CD1c-positive myeloid dendritic cell (primary cell): Measurements from ENCODE around the gene THSD4.

Source experiments
- DNase-seq: peaks from one replicate; pipeline ENCODE4 v3.0.0-alpha.2; 2016; ENCODE audit errors: extremely low spot score

Gene THSD4

GRCh38 chr15:71223516-71223915 lies 108.2 kb downstream of the THSD4 start:
- no peak for DNase-seq

DNA sequence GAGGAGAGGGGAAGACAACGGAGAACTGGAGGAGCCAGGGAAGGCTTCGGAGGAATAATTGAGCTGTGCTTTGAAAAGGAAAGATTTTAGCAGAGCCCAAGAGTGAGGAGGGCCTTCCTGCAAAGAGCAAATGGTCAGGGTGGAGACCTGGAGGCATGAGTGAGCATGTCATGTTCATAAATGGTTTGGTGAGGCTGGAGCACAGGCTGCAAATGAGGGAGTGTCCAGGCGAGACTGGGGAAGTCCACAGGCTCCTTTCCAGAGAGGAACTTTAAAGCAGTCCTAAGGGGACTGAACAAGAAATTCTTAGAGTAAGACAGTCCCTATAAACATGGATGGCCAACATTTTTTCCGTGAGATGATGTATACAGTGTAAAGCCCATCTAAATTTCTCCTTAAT lies 108.8 kb downstream of the THSD4 start:
- no peak for DNase-seq

DNA sequence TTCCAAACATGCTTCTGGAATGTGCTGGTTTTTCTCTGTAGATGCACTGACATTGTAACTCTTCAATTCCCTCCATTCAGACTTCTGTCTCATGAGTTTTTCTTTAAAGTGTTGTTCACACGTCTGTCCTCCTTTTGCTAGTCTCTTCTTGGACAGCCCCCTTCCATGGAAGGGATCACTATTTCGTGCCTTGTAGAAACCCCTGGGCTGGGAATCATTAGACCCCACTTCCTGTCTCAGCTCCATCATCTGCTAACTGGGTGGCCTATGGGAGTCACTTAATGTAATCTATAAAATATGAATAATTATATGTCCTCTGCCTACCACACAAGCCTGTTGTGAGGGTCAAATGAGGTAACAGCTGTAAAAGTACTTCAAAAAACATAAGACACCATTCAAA lies 110.6 kb downstream of the THSD4 start:
- DNase-seq: no peak

DNA sequence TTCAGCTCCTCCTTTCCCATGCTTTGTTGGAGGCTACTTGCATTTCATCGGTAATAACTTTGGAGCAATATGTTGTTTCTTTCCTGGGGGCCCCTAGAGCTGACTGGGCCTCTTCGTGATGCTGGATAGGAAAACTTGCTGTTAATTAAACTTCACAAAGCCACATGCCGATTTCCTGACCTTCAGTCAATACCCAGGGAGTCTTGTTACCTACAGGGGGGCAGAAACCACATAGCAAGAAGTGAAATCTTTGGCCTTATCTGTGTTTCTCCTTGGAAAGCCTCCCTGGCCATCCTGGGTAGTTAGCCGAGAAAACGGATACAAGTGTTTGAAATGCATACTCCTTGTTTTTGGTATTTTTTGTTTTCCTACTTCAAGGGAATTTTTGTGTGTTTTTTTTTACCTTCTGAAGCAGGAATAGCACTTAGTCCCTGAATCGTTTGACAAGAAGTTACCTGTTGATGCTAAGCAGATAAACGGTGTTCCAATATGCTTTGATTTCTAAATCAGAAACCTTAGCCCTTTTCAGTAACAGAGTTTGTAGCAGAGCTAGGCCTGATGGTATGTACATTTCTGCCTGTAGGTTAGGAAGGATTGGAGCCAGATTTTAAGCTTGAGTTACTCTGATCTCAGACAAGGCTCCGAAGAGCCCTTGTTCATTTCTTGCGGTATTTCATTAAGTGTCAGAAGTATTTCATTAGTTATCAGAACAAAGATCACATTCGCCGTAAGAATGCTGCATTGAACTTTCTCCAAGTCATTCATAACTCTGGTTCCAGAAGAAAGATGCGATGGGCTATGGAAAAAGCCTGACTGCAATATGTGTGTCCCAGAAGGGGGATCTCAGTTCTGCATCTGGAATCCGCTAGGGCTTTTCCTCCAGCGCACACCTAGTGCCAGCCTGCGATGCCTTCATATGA lies 111.5 kb downstream of the THSD4 start:
- DNase-seq: no peak

DNA sequence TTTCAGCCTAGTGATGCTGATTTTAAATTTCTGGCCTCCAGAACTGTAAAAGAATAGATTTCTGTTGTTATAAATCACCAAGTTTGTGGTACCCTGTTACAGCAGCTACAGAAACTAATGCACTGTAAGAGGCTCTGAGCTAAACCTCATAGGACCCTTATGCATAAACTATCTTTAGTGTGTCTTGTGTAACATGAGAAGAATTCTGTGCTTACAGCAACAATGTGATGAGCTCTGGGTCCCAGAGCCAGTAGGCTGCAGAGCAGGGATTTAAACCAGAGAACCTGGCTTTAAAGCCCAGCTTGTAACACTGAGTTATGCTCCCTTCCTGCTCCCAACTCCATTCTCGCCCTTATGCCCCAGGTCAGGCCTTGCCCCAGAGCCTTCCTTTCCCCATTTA lies 113.1 kb downstream of the THSD4 start:
- DNase-seq: no peak

DNA sequence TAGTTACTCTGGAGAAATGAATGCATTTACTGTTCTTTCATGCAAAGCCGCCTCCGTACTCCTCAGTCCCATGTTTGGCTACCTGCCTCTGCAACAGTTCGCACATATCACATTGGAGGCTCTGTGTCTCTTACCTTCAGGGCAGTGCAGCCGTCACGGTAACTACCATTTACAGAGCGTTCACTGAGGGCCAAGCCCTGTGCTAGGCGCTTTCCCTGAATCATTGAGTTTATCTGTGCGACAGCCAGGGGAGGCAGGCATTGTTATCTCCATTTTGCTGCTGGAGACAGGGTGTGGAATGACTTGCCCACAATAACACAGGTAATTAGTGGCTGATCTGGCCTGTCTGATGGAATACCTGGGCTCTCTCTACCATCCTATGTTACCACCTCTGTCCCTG lies 115.0 kb downstream of the THSD4 start:
- no peak for DNase-seq

- no peak for DNase-seq
These were observed 116.5 kb downstream of the THSD4 start for GRCh38 chr15:71231758-71232157.

GRCh38 chr15:71232411-71232810 lies 117.1 kb downstream of the THSD4 start:
- DNase-seq: no peak

GRCh38 chr15:71237456-71238188 lies 122.4 kb downstream of the THSD4 start:
- no peak for DNase-seq

- no peak for DNase-seq
These were observed 123.7 kb downstream of the THSD4 start for GRCh38 chr15:71238926-71239325.

GRCh38 chr15:71239592-71240364 lies 124.5 kb downstream of the THSD4 start:
- DNase-seq: no peak

- DNase-seq: no peak
These were observed 127.0 kb downstream of the THSD4 start for GRCh38 chr15:71242292-71242691.

DNA sequence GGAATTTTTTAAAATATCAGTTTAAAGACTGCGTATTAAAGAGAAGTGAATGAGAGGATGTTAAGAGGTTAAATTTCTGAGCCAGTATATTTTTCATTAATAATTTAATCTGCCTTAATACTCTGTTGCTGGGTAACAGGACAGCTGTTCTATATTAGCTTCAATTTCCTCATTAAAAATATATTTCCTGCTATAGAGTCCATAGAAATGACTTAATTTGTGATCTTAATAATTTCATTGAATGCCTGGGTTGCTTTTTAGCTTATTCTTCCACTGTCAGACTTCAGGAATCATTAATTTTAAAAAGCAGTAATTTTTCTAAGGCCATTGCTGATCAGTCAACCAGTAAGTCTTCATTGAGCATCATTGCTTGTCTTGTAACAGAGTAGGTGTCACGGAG lies 129.0 kb downstream of the THSD4 start:
- no peak for DNase-seq

DNA sequence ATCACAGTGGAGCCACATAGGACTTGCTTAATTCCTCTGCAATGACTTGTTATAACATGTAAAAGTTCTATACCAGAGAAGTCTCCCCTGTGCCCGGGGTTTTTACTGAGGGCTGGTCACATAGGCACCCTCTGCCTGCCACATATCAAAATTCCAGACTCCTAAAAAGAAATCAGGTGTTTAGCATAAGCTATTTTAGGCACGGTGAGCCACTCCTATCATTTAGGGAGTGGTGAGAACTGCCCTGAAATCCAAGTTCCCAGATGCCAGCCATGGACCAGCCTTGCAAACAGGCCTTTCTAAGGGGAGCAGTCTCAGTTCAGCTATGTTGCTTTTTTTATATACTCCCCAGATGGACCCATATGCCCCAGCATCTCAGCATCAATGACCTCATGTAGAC lies 130.3 kb downstream of the THSD4 start:
- DNase-seq: no peak

GRCh38 chr15:71248386-71248785 lies 133.1 kb downstream of the THSD4 start:
- no peak for DNase-seq

GRCh38 chr15:71249986-71250385 lies 134.7 kb downstream of the THSD4 start:
- DNase-seq: no peak

GRCh38 chr15:71250936-71251583 lies 135.8 kb downstream of the THSD4 start:
- no peak for DNase-seq

- DNase-seq: no peak
These were observed 136.3 kb downstream of the THSD4 start for GRCh38 chr15:71251584-71252043.

DNA sequence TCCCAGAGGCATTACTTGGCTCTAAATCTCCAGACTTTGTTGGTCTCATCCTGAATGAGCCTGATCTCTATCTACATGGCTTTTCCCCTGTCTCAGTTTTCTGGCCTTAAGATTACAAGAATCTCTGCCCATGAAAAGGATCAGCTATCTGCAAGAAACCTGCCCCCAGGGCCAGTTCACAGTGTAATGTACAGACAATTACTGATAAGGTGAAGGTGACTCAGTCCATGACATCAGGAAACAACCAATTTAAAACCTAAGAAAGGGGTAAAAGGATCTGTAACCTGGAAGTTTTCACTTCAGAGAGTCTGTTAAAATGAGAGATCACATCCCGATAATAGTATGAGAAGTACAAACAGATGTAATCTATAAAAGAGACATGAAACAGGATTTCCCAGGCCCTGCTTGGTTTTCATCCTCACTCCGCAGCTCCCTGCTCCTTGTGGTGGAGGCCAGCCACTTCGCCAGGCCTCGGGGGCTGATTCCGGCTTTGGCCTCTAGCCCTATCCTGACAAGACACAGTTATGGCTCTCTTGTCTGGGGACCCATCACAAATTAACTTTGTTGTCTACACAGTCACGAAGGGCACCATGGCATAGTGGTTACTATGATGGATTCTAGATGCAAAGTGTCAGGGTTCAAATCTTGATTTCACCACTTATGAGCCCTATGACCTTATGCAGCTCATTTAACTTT lies 136.9 kb downstream of the THSD4 start:
- no peak for DNase-seq

DNA sequence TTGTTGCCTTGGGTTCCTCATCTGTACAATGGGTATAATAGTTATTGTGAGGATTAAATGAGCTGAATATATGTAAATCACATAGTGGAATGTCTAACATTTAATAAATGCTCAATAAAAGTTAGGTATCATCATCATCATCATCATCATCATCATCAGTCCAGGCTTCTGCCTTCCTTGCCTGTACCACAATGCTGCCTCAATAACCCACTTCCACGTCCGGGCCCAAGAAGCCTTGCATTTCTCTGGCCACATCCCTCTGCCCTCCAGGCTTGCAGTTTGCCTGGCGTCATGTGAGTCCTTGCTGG lies 137.4 kb downstream of the THSD4 start:
- DNase-seq: no peak

- no peak for DNase-seq
These were observed 139.2 kb downstream of the THSD4 start for GRCh38 chr15:71254491-71254890.
